Neural crest cell (in vitro differentiated cells): ENCODE results near the gene LRRC2. TPM values are rescaled to one million over a fixed set of nuclear protein-coding genes. Genes with fewer than 3 reads are reported as not detected.

Experiments used
- DNase-seq: peaks from one replicate; pipeline ENCODE4 v3.0.0; 2021; ENCODE audit warnings: low read depth, mixed read lengths, low spot score
- H3K27ac Mint-ChIP-seq: one replicate; pipeline ENCODE4 v1.8.0; 2021; ENCODE audit warnings: mild to moderate bottlenecking, mixed read lengths; ENCODE audit not compliant: unreplicated experiment
- H3K27me3 Mint-ChIP-seq: 2 replicates; pipeline ENCODE4 v1.8.0; 2021; ENCODE audit warnings: low read depth, mild to moderate bottlenecking, mixed read lengths
- H3K36me3 Mint-ChIP-seq: 2 replicates; pipeline ENCODE4 v1.8.0; 2021; ENCODE audit warnings: low read depth, mild to moderate bottlenecking, mixed read lengths
- H3K4me1 Mint-ChIP-seq: 2 replicates; pipeline ENCODE4 v1.8.0; 2021; ENCODE audit warnings: mixed read lengths
- H3K4me3 Mint-ChIP-seq: one replicate; pipeline ENCODE4 v1.8.0; 2021; ENCODE audit warnings: mild to moderate bottlenecking, mixed read lengths
- H3K9me3 Mint-ChIP-seq: 2 replicates; pipeline ENCODE4 v1.8.0; 2021; ENCODE audit warnings: mixed read lengths
- CTCF ChIP-seq: fragments of 200-600 bp; sonication (generic); conservative IDR thresholded peaks from 2 replicates; pipeline ENCODE4 v1.5.0; 2021; ENCODE audit warnings: antibody characterized with exemption, mild to moderate bottlenecking
- total RNA-seq: library from RNA; stranded (reverse); gene quantifications from 2 replicates; pipeline ENCODE4 v1.2.1, GENCODE V29; 2021

LRRC2 gene
- total RNA-seq, 1 donor from 2014 or later = 0.12 TPM

DNA sequence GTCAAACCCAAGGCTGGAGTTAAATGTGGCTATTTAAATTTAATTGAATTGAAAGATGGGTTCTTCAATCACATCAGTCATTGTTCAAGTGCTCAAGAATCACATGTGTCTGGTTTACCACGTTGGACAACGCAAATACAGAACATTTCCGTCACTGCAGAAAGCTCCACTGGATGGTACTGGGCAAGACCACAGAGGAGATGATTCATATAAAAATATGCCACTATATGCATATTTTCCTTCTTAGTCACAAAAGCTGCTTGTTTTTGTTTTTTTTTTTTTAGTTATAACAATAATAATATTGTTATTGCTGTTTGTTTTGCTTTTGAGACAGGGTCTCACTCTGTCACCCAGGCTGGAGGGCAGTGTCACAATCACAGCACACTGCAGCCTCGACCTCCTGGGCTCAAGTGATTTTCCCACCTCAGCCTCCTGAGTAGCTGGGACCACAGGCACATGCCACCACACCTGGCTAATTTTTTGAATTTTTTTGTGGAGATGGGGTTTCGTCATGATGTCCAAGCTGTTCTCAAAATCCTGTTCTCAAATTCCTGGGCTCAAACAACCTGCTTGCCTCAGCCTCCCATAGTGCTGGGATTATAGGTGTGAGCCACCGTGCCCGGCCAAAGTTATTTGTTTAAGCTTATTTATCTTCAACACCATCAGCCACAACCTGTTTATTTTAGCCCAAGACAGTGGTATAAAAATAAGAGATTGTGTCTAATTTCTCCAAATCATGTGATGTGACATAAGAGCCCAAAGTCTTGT, 48.9 kb downstream of the LRRC2 start:
- Mint-ChIP-seq H3K9me3 (no peaks in the 10 kb centered on the region), H3K27ac (no peak overlapping the region), H3K27me3 (peaks cover 6% of the 10 kb centered on the region), H3K4me3 (no peak overlapping the region), H3K36me3 (no peaks in the 10 kb centered on the region), H3K4me1 (no peaks in the 10 kb centered on the region)
- no peak for TF ChIP-seq CTCF
- DNase-seq = no peak

- H3K36me3 Mint-ChIP-seq = no peaks in the 10 kb centered on the region
- peaks cover 6% of the 10 kb centered on the region for H3K27me3 Mint-ChIP-seq
- H3K4me3 Mint-ChIP-seq = no peak overlapping the region
- no peak overlapping the region for H3K27ac Mint-ChIP-seq
- H3K9me3 Mint-ChIP-seq = no peaks in the 10 kb centered on the region
- no peak for TF ChIP-seq CTCF
- no peak for DNase-seq
- H3K4me1 Mint-ChIP-seq = no peaks in the 10 kb centered on the region
These were observed 49.6 kb downstream of the LRRC2 start for GRCh38 chr3:46516521-46516920.

DNA sequence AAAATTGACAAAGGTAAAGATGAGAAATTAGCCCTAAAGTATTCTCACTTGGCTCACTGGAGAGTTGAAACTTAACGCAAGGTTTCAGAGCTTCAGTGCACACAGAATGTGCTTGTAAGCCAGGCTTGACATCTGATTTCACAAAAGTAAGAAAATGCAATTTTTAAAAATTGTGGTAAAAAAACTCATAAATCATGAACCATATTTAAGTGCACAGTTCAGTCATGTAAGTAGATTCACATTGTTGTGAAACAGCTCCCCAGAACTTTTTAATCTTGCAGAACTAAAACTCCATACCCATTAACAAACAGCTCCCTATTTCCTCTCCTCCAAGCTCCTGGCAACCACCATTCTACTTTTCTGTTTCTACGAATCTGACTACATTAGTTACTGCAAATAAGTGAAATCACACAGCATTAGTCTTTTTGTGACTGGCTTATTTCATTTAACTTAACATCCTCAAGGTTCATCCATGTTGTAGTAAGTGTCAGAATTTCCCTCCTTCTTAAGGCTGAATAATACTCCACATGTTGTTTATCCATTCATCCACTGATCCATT, 53.8 kb downstream of the LRRC2 start:
- no peaks in the 10 kb centered on the region for H3K9me3 Mint-ChIP-seq

DNA sequence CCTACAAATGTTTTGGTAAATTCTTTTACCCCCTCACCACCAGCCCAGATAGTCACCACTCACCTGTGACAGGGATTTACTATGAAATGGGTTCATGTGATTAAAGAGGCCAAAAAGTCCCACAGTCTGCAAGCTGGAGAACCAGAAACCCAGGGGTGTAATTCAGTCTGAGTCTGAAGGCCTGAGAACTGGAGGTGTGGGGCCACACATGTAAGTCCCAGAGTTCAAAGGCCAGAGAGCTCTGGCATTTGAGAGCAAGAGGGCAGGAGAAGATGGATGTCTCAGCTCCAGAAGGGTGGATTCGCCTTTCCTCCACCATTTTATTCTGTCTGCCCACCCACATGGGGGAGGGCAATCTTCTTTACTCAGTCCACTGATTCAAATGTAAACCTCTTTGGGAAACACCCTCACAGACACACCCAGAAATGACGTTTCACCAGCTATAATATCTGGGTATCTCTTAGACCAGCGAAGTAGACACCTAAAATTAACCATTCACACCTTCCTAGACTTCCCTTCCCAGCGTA, 56.4 kb downstream of the LRRC2 start:
- H3K27me3 Mint-ChIP-seq = peaks cover 10% of the 10 kb centered on the region
- H3K9me3 Mint-ChIP-seq = no peaks in the 10 kb centered on the region
- no peak overlapping the region for H3K27ac Mint-ChIP-seq
- DNase-seq = no peak
- TF ChIP-seq CTCF = no peak
- no peak overlapping the region for H3K4me3 Mint-ChIP-seq
- no peaks in the 10 kb centered on the region for H3K36me3 Mint-ChIP-seq
- H3K4me1 Mint-ChIP-seq = no peaks in the 10 kb centered on the region

More for the DNA sequence above, 53.8 kb downstream of the LRRC2 start:
- Mint-ChIP-seq H3K4me3 (no peak overlapping the region), H3K27ac (no peak overlapping the region), H3K4me1 (no peaks in the 10 kb centered on the region), H3K36me3 (no peaks in the 10 kb centered on the region), H3K27me3 (peaks cover 6% of the 10 kb centered on the region)
- DNase-seq = no peak
- TF ChIP-seq CTCF = no peak

DNA sequence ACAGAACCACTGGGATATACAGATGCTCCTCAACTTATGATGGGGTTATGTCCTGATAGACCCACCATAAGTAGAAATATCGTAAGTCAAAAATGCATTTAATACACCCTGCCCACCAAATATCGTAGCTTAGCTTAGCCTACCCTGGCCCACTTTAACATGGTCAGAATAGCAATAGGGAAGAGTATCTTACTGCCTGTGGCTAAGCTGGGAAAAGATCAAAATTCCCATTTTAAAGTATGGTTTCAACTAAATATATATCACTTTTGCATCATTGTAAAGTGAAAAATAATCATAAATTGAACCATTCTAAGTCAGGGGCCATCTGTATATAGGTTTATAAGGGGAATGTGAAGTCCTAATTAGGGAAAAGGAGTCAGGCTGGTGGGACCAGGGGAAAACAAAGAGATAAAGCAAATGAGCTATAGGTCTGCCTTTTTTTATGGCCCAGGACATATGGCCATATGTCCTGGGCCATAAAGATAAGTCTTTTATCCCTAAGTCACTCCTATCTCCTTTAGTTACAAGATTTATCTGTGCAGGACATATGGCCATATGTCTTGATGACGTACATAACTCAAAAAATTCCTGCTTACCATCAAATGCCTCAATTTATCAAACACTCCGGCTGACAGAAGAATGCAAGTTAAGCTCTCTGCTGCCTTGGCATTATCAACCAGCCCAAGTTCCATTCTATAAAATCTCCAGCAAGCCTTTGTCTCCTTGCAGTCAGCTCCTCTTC, 57.1 kb downstream of the LRRC2 start:
- Mint-ChIP-seq H3K4me1 (no peaks in the 10 kb centered on the region), H3K36me3 (no peaks in the 10 kb centered on the region), H3K4me3 (no peak overlapping the region), H3K9me3 (no peaks in the 10 kb centered on the region), H3K27me3 (peaks cover 10% of the 10 kb centered on the region), H3K27ac (no peak overlapping the region)
- no peak for TF ChIP-seq CTCF
- no peak for DNase-seq
